Measurements from ENCODE around the gene CALML6. TPM values are rescaled to one million over a fixed set of nuclear protein-coding genes. Genes with fewer than 3 reads are reported as not detected.

Gene CALML6
- polyA plus RNA-seq, 4 donors, result 0.18 to 2.6 TPM; not detected in 2

GRCh38 chr1:1963570-1963969 lies 48.5 kb downstream of the CALML6 start:
- peaks cover 0 to 24% (median 4%) of the 10 kb centered on the region in 3 donors for H3K27me3 ChIP-seq (ENCODE audit: control insufficient read depth in 3 of 3, insufficient read depth in 3 of 3, low read length in 3 of 3)
- 69 to 87% (median 75%) methylated on average over 17 of the region's 17 CpGs for WGBS, 3 donors
- H3K4me1 ChIP-seq (ENCODE audit: control insufficient read depth in 3 of 3, insufficient read depth in 2 of 3, low read depth in 1 of 3, low read length in 2 of 3), result peaks cover 0 to 11% (median 0%) of the 10 kb centered on the region in 3 donors
- peaks cover 0 to 7% of the 10 kb centered on the region in 2 donors for H3K9me3 ChIP-seq (ENCODE audit: control insufficient read depth in 2 of 2, insufficient read depth in 1 of 2, low read depth in 1 of 2, low read length in 1 of 2)
- no peak overlapping the region for H3K4me3 ChIP-seq (ENCODE audit: low read depth in 1 of 3, low read length in 3 of 3)
- no peak overlapping the region for H3K27ac ChIP-seq (ENCODE audit: low read depth in 1 of 3, low read length in 2 of 3)
- no peak for FAIRE-seq
- no peaks in the 10 kb centered on the region for H3K36me3 ChIP-seq (ENCODE audit: control insufficient read depth in 3 of 3, insufficient read depth in 2 of 3, low read depth in 1 of 3, low read length in 3 of 3)
- no peak for DNase-seq

- WGBS, 3 donors, result 72 to 84% (median 81%) methylated on average over 23 to 25 of the region's 25 CpGs
- FAIRE-seq (no peak), DNase-seq (no peak)
- Histone ChIP-seq H3K4me1 (ENCODE audit: control insufficient read depth in 3 of 3, insufficient read depth in 2 of 3, low read depth in 1 of 3, low read length in 2 of 3) (peaks cover 0 to 11% (median 0%) of the 10 kb centered on the region in 3 donors), H3K27me3 (ENCODE audit: control insufficient read depth in 3 of 3, insufficient read depth in 3 of 3, low read length in 3 of 3) (peaks cover 0 to 24% (median 4%) of the 10 kb centered on the region in 3 donors), H3K9me3 (ENCODE audit: control insufficient read depth in 2 of 2, insufficient read depth in 1 of 2, low read depth in 1 of 2, low read length in 1 of 2) (peaks cover 0 to 7% of the 10 kb centered on the region in 2 donors), H3K4me3 (ENCODE audit: low read depth in 1 of 3, low read length in 3 of 3) (no peak overlapping the region), H3K27ac (ENCODE audit: low read depth in 1 of 3, low read length in 2 of 3) (no peak overlapping the region), H3K36me3 (ENCODE audit: control insufficient read depth in 3 of 3, insufficient read depth in 2 of 3, low read depth in 1 of 3, low read length in 3 of 3) (no peaks in the 10 kb centered on the region)
Measured at GRCh38 chr1:1964811-1965210, 49.8 kb downstream of the CALML6 start.

- H3K36me3 ChIP-seq (ENCODE audit: control insufficient read depth in 3 of 3, insufficient read depth in 2 of 3, low read depth in 1 of 3, low read length in 3 of 3), result no peaks in the 10 kb centered on the region
- FAIRE-seq (no peak), DNase-seq (no peak)
- no peak overlapping the region for H3K4me3 ChIP-seq (ENCODE audit: low read depth in 1 of 3, low read length in 3 of 3)
- H3K27me3 ChIP-seq (ENCODE audit: control insufficient read depth in 3 of 3, insufficient read depth in 3 of 3, low read length in 3 of 3), result peaks cover 0 to 24% (median 0%) of the 10 kb centered on the region in 3 donors
- peaks cover 0 to 4% (median 0%) of the 10 kb centered on the region in 3 donors for H3K4me1 ChIP-seq (ENCODE audit: control insufficient read depth in 3 of 3, insufficient read depth in 2 of 3, low read depth in 1 of 3, low read length in 2 of 3)
- WGBS, 3 donors, result 62 to 77% (median 63%) methylated on average over 8 to 10 of the region's 10 CpGs
- H3K27ac ChIP-seq (ENCODE audit: low read depth in 1 of 3, low read length in 2 of 3), result no peak overlapping the region
- H3K9me3 ChIP-seq (ENCODE audit: control insufficient read depth in 2 of 2, insufficient read depth in 1 of 2, low read depth in 1 of 2, low read length in 1 of 2), result peaks cover 0 to 7% of the 10 kb centered on the region in 2 donors
Measured at GRCh38 chr1:1965546-1965945, 50.5 kb downstream of the CALML6 start.

- 64 to 80% (median 70%) methylated on average over 38 of the region's 38 CpGs for WGBS, 3 donors
- Histone ChIP-seq H3K27me3 (ENCODE audit: control insufficient read depth in 3 of 3, insufficient read depth in 3 of 3, low read length in 3 of 3) (peaks cover 0 to 24% (median 0%) of the 10 kb centered on the region in 3 donors), H3K36me3 (ENCODE audit: control insufficient read depth in 3 of 3, insufficient read depth in 2 of 3, low read depth in 1 of 3, low read length in 3 of 3) (no peaks in the 10 kb centered on the region), H3K27ac (ENCODE audit: low read depth in 1 of 3, low read length in 2 of 3) (no peak overlapping the region), H3K9me3 (ENCODE audit: control insufficient read depth in 2 of 2, insufficient read depth in 1 of 2, low read depth in 1 of 2, low read length in 1 of 2) (peaks cover 0 to 7% of the 10 kb centered on the region in 2 donors), H3K4me1 (ENCODE audit: control insufficient read depth in 3 of 3, insufficient read depth in 2 of 3, low read depth in 1 of 3, low read length in 2 of 3) (no peaks in the 10 kb centered on the region), H3K4me3 (ENCODE audit: low read depth in 1 of 3, low read length in 3 of 3) (no peak overlapping the region)
- FAIRE-seq (no peak), DNase-seq (no peak)
Measured at GRCh38 chr1:1966071-1966740, 51.1 kb downstream of the CALML6 start.

Other genes with a start within 250 kb of the CALML6 start
- 10 to 100 TPM; 21.6 to 43.0 (median 34.0) TPM for gene SLC35E2B, start 222.5 kb upstream of the CALML6 start, polyA plus RNA-seq
- 100 to 1,000 TPM in 1 of 4 donors, 10 to 100 TPM in 3; 17.3 to 232 (median 48.4) TPM for gene CDK11A, start 190.9 kb upstream of the CALML6 start, polyA plus RNA-seq
- gene NADK, start 136.8 kb upstream of the CALML6 start, polyA plus RNA-seq, result 10 to 100 TPM; 56.2 to 84.1 (median 68.9) TPM
- gene GNB1, start 24.2 kb upstream of the CALML6 start, polyA plus RNA-seq, result 100 to 1,000 TPM; 169 to 214 (median 192) TPM
- 10 to 100 TPM in 1 of 4 donors, 1 to 10 TPM in 3; 4.1 to 50.5 (median 5.4) TPM for gene TMEM52, start 4.0 kb downstream of the CALML6 start, polyA plus RNA-seq
- gene CFAP74, start 88.5 kb downstream of the CALML6 start, polyA plus RNA-seq, result 1 to 10 TPM in 1 of 4 donors, under 1 TPM in 1, not detected in 2; 0.06 to 2.2 TPM
- under 1 TPM in 2 of 4 donors, not detected in 2; 0.40 to 0.55 TPM for gene GABRD, start 104.1 kb downstream of the CALML6 start, polyA plus RNA-seq
- 100 to 1,000 TPM in 2 of 4 donors, 10 to 100 TPM in 2; 44.2 to 252 (median 144) TPM for gene PRKCZ, start 135.2 kb downstream of the CALML6 start, polyA plus RNA-seq